DMS79 (cell line): Measurements from ENCODE around the gene PBX3.

Source experiments
- DNase-seq: peaks from one replicate; lab custom pipeline; 2025; lab: John Stamatoyannopoulos, UW

Gene PBX3

GRCh38 chr9:125747053-125747764, at the start of gene PBX3:
Gene PBX3 (plus strand): TSS chr9:125747373.
- DNase-seq = no peak

DNA sequence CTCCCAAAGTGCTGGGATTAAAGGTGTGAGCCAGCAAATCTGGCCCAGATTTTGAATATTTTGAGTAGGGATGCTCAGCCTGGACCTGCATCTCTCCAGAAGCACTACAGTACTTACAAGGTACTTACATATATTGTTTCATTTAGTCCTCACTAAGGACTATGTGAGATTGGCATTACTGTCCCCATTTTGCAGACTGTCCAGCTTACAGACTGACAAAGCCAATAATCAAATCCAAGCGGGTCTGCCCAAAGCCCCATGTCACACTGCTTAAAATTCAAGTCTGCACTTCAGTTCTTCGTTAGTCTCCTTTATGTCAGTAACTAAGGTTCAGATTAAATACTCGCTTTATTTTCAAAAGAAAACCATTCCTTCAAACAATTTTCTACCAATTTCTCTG, 47.3 kb upstream of the PBX3 start:
- DNase-seq = no peak

DNA sequence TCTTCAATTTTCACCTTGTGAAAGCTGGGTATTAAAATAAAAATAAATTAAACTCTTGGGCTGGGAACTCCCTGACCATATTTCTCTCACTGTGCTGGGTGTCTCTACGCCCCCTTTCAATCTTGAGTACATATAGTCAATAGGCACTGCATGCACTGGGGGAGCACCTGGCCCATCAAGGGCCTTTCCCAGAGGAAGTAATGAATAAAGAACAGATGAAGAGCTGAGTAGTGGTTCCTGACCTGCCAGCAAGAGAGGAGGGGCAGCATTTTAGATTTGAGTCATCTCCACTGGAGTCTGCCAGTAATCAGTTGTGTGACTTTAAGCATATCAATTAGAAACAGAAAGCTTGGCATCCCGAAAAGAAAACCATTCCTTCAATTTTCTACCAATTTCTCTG, 46.4 kb upstream of the PBX3 start:
- DNase-seq = peak; percentile 45

GRCh38 chr9:125701351-125701750, 45.8 kb upstream of the PBX3 start:
- DNase-seq = no peak

GRCh38 chr9:125703662-125704061, 43.5 kb upstream of the PBX3 start:
- DNase-seq = no peak

- no peak for DNase-seq
Measured at GRCh38 chr9:125705893-125706292, 41.3 kb upstream of the PBX3 start.

- DNase-seq = peak; percentile 92
Measured at GRCh38 chr9:125706651-125707471, 40.3 kb upstream of the PBX3 start, which contains the start of gene MAPKAP1. Gene MAPKAP1 (minus strand): TSS chr9:125707208. CDS start chr9:125672574, 34,634 bp downstream.

- no peak for DNase-seq
Measured at GRCh38 chr9:125707472-125707804, 39.7 kb upstream of the PBX3 start.

DNA sequence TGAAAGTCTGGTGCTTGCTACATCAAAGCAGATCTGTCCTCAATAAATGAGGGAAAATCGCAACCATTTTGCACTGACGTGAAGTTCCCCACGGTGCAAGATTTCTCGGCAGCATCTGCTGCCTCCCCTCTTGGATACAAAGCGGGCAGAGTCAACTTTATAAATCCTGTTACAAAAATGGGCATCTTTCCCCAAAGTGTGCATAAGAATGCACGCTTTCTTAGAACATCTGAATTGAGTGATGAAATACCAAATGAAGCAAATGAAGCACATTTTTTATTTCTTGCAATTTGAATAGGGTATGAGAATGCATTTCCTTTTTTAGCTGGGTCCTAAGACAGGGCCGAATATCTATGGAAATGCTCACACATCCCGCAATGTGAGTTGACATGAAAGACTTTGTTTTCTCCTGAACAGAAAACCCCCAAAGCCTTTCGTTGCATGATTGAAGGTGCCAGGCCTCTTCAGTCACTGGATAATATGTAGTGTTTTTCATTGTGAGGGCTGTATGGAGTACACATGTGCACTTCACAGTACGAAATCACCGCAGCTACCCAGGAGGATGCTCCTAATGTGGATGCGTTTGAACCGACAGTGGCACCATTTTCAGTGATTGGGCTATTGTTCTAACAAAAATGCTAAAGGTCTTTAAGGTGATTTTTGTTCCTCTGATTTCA, 20.6 kb upstream of the PBX3 start:
- DNase-seq = no peak

GRCh38 chr9:125730168-125730567, 17.0 kb upstream of the PBX3 start:
- no peak for DNase-seq

DNA sequence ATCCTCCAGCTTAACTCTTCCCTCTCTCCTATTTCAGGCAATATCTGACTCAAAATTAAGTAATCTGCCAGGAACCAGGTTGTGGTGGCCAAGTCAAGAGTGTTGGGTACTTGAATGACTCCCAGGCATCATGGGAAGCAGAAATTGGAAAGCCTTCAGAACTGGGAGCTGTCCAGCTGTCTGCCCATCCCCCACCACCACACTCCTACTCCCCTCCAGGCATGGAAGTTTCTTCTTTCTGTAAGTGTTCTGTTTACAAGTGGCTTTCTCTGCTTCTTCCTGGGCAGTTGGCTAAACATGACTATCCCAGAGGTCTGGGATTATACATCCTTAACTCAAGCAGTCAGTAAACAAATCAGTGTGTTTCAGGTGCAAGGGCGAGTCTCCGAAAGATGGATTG, 14.6 kb upstream of the PBX3 start:
- peak; percentile 39 for DNase-seq

DNA sequence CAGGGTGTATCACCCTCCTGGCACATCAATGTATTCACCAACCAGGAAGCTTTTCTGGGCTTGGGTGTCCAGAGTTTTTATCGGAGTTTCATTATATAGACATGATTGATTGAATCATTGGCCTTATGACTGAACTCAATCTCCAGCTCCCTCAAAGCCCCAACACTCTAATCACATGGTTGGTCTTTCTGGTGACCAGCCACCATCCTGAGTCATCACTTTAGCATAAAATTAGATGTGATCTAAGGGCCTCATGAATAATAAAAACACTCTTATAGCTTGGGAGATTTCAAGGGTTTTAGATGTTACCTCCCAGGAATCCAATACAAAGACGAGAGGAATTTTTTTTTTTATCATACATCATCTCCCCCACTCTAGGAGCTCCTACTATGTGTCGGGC, 7.7 kb upstream of the PBX3 start:
- no peak for DNase-seq

DNA sequence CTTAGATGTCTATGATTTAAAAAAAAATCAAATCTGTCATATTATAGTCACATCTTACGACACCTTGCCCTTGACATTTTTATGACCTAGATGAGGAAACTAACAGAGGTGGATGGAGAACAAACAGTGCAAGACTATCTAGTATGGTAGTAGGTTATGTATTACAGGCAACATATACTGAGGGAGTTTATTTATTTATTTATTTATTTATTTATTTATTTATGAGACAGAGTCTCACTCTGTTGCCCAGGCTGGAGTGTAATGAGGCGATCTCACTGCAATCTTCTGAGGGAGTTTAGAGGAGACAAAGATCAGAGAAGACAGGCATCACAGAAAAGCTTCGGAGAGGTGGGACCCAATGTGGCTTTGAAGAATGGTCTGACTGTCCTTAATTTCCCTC, 4.5 kb upstream of the PBX3 start:
- no peak for DNase-seq

DNA sequence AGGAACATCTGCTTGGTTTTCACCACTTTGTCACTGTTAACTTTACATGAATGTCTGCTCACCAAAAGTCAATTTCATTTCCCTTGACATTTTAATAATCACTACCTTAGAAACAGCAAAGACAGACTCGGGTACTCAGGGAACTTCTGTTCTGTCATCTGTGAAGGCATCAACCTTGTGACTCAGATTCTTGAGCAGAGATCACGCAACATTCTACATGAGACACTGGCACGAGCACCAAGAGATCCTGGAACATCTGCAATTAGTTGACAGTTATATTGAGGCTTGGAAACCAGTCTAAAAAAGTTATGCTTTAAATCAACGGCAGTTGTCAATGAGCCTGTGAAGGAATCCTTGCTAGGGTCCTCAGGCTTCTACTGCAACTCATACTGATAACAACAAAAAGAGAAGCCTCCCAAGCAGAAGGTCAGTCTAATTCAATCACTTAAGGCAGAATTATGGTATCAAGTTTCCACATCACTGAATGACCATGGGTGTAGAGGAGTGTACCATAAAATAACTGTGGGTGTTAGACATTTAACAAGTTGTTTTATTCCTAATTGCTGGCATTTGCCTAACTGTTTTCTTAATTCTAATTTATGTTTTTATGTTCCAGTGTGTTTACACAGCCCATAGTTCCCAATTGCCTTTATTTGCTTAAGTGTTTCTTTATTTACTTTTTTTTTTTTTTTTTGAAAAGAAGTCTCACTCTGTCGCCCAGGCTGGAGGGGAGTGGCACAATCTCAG, 3.3 kb upstream of the PBX3 start:
- DNase-seq = no peak

GRCh38 chr9:125744616-125745015, 2.6 kb upstream of the PBX3 start:
- DNase-seq = no peak

GRCh38 chr9:125745018-125745417, 2.2 kb upstream of the PBX3 start:
- no peak for DNase-seq

DNA sequence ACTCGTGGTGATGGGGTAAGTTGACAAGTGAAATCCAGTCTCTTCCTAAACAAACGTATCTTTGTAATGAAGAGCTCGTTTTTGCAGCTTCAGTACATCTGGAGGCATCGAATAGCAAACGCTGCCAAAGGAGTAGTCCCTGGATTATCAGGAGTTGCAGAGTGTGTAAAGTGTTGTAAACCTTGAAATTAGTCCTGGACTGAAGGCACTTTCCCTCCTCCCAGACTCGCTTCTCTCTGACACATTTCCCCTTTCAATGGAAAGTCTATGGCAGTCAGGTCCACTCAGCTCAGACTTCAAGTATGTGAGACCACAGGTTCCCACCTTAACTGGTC, 1.5 kb upstream of the PBX3 start:
- no peak for DNase-seq

DNA sequence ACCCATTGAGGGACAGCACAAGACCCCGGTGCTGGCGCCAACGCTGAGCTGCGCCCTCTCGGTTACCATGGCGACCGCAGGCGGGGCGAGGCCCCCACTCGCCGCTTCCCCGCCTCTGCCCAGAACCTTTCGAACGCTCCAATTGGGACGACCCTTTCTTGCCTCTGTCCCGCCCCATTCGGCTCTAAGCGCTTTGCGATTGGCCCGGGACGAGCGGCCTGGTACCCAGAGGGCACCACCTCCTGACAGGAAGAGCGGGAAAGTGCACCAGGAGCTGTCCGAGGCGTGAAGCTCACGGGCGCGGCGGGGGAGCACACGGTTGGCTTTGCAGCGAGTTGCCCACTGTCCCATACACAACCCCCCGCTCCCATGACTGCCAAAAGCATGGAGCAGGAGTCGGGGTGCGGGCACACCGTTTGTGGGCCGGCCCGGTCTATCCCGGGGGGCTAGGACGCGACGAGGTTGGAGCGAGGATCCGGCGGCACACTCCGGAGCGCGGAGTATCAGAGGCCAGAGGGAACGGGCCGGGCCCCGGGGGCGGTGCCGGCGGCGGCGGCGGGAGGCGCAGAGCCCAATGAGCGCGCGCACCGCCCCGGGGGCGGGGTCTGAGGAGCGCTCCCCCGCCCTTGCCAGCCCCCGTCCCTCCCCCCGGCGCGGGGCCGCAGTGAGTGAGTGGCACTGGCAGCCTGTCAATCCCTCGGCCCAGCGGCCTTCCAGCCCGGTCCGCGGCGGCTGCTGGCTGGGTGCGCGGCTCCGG, 978 bp upstream of the PBX3 start:
- DNase-seq = peak; percentile 95

- no peak for DNase-seq
Measured at GRCh38 chr9:125746774-125747052, 460 bp upstream of the PBX3 start.

DNA sequence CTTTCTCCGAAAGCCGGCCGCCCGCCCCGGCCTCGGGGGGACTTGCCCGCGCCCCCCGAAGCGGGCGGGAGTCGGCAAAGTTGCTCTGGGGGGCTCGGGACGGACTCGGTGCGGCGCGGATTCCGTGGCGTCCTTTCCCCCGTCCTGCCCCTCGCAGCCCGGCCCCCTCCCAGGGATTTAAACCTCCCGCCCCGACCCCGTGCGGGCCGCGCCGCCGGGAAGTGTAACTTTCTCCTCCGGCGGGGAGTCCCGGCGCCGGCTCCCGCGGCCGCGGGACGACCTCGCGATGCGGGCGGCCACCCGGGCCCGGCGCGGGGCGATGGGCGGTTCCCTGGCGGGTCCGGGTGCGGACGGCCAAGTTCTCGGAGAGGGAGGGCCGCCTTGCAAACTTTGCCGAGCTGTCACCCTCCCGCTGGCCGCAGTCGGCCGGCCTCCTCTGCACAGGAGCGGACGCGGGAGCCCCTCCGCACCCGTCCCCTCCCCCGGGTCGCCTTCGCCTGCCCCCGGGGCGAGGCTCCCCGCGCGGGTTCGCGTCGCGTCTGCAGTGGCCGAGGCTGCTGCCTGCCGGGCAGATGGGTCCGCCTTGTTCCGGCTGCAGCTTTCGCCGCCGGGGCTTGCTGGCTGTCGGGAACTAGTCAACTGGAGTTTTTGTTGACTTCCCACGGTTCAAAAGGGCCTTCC, 732 bp downstream of the PBX3 start:
- no peak for DNase-seq

DNA sequence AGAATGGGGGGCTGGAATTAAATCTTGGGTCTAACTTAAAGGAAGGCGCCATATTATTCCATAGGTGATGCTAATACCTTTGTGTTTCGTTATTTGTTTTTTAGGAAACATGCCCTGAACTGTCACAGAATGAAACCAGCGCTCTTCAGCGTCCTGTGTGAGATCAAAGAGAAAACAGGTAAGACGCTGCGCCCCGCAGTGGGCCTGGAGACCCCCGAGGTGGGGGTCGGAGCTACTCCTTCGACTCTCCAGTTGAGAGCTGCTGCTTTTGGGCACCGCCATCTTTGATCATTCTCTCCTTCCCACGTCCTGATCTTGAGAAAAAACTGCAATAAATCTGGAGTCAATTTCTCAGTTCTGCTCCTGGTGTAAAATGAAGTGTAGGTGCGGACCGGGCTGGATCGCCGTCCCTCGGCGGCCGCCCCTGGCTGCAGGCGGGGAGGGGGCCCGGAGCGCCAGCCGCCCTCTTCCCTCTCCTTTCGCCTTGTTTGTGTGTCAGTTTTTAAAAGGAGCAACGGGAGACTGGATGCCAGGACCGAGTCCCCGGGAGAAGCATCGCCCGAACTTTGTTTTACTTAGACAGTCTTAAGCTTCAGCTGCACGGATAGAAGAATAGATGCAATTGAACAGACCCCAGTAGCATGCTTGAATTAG, 1.4 kb downstream of the PBX3 start:
- no peak for DNase-seq
